Mesenteric fat pad (tissue), 1 donor: ENCODE data around the gene NUDT21. TPM values are rescaled to one million over a fixed set of nuclear protein-coding genes. Genes with fewer than 3 reads are reported as not detected.
"Not testable (repeated sequence)": the region's sequence is repeated elsewhere in the genome, so short reads cannot be mapped to it uniquely, and the experiment has no call there.

Experiments used
- DNase-seq: peaks from one replicate; pipeline ENCODE4 v3.0.0-alpha.2; 2020; ENCODE audit warnings: low spot score
- total RNA-seq: library from RNA; stranded (reverse); fragmentation: NEBNext Ultra II Directional; extraction: Animal tissue kit (Norgen Biotek cat#: 25700); gene quantifications from one replicate; pipeline ENCODE4 v1.2.1, GENCODE V29; 2021
- donor health status: DM: yes; HTN: yes; CAD: no.

The NUDT21 gene
- total RNA-seq, 1 donor from 2014 or later, result 71.1 TPM

GRCh38 chr16:56419740-56420548 is 31.2 kb downstream of the NUDT21 start:
- no peak for DNase-seq

DNA sequence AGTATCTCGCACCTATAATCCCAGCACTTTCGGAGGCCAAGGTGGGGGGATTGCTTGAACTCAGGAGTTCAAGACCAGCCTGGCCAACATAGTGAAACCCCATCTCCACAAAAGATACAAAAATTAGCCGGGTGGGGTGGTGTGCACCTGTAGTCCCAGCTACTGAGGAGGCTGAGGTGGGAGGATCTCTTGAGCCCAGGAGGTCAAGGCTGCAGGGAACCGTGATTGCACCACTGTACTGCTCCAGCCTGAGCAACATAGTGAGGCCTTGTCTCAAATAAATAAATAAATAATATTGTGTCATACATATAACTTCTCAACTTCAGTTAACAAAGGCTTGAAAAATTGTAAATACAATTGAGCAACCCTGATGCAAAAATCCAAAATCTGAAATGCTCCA is 34.0 kb downstream of the NUDT21 start:
- no peak for DNase-seq

GRCh38 chr16:56415875-56416274 is 35.3 kb downstream of the NUDT21 start:
- no peak for DNase-seq

DNA sequence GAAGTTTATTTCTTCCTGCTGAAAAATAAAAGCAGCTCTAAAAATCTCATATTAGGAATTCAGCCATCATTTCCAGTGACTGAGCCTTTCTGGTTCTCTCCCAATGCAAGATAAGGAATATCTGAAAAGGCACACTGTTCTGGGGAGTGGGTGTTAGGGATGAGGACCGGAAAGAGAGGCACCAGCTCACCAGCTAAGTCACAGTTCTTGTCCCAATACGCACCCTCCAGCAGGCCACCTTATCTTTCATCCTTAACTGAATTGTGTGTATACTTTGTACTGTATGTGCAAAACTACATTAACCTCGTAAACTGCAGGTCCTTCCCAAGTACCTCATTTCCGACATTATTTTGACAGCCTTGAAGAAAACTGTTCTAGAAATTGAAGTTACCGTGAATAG is 36.8 kb downstream of the NUDT21 start:
- no peak for DNase-seq

- no peak for DNase-seq
These were observed 37.8 kb downstream of the NUDT21 start for GRCh38 chr16:56413381-56413780.

GRCh38 chr16:56411624-56412023 is 39.5 kb downstream of the NUDT21 start:
- no peak for DNase-seq

- no peak for DNase-seq
These were observed 40.0 kb downstream of the NUDT21 start for GRCh38 chr16:56411123-56411522.

GRCh38 chr16:56409195-56409594 is 41.9 kb downstream of the NUDT21 start:
- DNase-seq, result no peak

- DNase-seq, result no peak
These were observed 42.6 kb downstream of the NUDT21 start for GRCh38 chr16:56408379-56409098.

- no peak for DNase-seq
These were observed 45.0 kb downstream of the NUDT21 start for GRCh38 chr16:56405977-56406672.

DNA sequence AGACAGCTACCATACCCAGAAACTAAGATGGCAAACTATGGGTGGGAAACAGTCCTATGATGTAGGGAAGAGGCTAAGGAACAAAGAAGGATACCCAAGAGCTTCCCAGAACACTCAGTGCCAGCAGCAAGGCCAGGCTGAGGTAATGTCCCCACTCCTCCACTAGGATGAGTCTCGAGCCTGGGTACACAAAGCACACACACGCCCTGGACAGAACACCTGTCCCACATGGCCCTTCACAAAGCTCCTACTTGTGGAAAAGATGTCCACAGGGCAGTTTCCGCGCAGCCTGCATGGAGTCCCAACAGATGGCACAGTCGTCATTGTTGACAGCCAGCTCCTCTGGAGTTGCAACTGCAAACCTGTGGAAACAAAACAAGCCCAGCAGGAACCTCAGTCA is 49.6 kb downstream of the NUDT21 start:
- DNase-seq, result no peak

DNA sequence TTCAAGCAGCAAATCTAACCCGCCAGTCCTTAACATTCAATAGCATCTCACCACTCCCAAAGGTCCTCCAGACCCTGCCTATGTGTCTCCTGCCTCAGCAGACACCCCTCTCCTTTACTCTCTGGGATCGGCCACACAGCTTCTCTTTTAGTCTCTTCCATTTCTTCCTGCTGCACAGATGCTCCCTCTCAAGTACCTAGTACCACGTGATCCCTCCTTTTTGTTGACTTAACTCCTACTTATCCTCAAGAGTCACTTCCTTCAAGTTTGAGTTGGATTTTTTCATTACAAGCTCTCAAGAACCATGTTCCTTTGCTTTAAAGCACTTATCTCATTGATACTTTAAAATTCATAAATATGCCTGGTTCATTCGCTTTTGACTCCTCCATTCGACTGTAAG is 50.7 kb downstream of the NUDT21 start:
- no peak for DNase-seq

- DNase-seq, result no peak
These were observed 51.6 kb downstream of the NUDT21 start for GRCh38 chr16:56399486-56399885.

- DNase-seq, result no peak
These were observed 52.1 kb downstream of the NUDT21 start for GRCh38 chr16:56399047-56399446.

DNA sequence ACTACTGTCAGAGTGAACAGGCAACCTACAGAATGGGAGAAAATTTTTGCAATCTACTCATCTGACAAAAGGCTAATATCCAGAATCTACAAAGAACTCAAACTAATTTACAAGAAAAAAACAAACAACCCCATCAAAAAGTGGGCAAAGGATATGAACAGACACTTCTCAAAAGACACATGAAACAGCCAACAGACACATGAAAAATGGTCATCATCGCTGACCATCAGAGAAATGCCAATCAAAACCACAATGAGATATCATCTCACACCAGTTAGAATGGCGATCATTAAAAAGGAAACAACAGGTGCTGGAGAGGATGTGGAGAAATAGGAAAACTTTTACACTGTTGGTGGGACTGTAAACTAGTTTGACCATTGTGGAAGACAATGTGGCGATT is 54.4 kb downstream of the NUDT21 start:
- DNase-seq, result not testable (repeated sequence)

- DNase-seq, result no peak
These were observed 61.6 kb downstream of the NUDT21 start for GRCh38 chr16:56389554-56389953.

- DNase-seq, result no peak
These were observed 62.9 kb downstream of the NUDT21 start for GRCh38 chr16:56388209-56388608.

GRCh38 chr16:56387396-56387795 is 63.7 kb downstream of the NUDT21 start:
- no peak for DNase-seq

DNA sequence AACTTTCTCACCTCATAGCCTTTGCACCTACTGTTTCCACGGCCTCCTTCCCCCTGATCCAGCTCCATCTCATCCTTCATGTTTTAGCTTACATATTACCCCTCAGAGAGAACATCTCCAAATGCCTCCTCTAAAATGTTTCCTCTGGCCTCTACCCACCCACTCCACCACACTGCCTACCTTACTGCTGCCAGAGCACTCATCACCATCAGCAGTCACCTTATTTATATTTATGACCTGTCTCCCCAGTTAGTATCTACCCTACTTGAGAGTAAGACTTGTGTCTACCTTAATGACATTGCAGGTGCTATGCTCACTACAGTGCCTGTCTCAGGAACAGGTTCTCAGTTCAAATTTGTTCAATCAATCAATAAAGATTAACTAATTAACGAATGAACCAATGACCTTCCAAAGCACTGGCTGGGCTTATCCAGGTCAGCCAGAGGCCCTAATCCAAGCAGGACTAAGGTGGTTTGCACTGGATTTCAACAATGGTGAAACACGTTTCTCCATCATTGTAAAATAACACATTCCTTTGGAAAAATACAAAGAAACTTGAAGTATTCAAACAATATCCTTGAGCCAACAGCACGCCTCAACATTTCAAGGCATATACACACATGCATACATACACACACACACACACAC is 66.9 kb downstream of the NUDT21 start:
- no peak for DNase-seq

GRCh38 chr16:56382901-56383355 is 68.2 kb downstream of the NUDT21 start:
- no peak for DNase-seq

DNA sequence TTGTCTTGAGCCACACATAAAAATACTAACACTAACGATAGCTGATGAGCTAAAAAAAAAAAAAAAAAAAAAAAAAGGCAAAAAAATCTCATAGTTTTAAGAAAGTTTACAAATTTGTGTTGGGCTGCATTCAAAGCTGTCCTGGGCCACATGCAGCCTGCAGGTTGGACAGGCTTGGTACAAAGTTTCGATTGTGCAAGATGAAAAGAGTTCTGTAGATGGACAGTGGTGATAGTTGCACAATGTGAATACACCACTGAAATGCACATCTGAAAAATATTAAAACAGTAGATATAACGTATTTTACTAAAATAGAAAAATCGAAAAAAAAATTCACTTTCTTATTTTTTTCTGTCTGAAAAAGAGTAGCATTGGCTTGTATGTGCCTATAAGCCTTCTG is 68.7 kb downstream of the NUDT21 start:
- DNase-seq, result no peak
